C4-2B (cell line): Measurements from ENCODE around the gene SNAI3.

Source experiments
- H3K27ac ChIP-seq: fragments of 450-650 bp; 2 replicates; pipeline ENCODE4 v1.5.1; 2017
- CTCF ChIP-seq: fragments of 450-650 bp; conservative IDR thresholded peaks from 2 replicates; pipeline ENCODE4 v1.5.1; 2017; ENCODE audit warnings: mild to moderate bottlenecking
- ZFX ChIP-seq: fragments of 450-650 bp; IDR thresholded peaks from 2 replicates; pipeline ENCODE4 v1.6.1; 2017

The SNAI3 gene

GRCh38 chr16:88657371-88657770 is 28.9 kb downstream of the SNAI3 start:
- H3K27ac ChIP-seq = no peak overlapping the region
- TF ChIP-seq CTCF (no peak), ZFX (no peak)

GRCh38 chr16:88656291-88656980 is 29.9 kb downstream of the SNAI3 start:
- H3K27ac ChIP-seq = no peak overlapping the region
- TF ChIP-seq CTCF (no peak), ZFX (no peak)

GRCh38 chr16:88655733-88656281 is 30.5 kb downstream of the SNAI3 start:
- TF ChIP-seq CTCF = no peak
- no peak for TF ChIP-seq ZFX
- no peak overlapping the region for H3K27ac ChIP-seq

- TF ChIP-seq CTCF (no peak), ZFX (no peak)
- no peak overlapping the region for H3K27ac ChIP-seq
These were observed 31.1 kb downstream of the SNAI3 start for GRCh38 chr16:88655053-88655732.

GRCh38 chr16:88654363-88655052 is 31.8 kb downstream of the SNAI3 start:
- TF ChIP-seq ZFX (no peak), CTCF (no peak)
- no peak overlapping the region for H3K27ac ChIP-seq

- H3K27ac ChIP-seq = no peak overlapping the region
- TF ChIP-seq CTCF = no peak
These were observed 32.5 kb downstream of the SNAI3 start for GRCh38 chr16:88653596-88654362.
